Measurements from ENCODE around the gene MTHFSD. TPM values are rescaled to one million over a fixed set of nuclear protein-coding genes. Genes with fewer than 3 reads are reported as not detected.

Gene MTHFSD
- total RNA-seq, 1 experiment from 2014 or later, result 15.7 TPM

DNA sequence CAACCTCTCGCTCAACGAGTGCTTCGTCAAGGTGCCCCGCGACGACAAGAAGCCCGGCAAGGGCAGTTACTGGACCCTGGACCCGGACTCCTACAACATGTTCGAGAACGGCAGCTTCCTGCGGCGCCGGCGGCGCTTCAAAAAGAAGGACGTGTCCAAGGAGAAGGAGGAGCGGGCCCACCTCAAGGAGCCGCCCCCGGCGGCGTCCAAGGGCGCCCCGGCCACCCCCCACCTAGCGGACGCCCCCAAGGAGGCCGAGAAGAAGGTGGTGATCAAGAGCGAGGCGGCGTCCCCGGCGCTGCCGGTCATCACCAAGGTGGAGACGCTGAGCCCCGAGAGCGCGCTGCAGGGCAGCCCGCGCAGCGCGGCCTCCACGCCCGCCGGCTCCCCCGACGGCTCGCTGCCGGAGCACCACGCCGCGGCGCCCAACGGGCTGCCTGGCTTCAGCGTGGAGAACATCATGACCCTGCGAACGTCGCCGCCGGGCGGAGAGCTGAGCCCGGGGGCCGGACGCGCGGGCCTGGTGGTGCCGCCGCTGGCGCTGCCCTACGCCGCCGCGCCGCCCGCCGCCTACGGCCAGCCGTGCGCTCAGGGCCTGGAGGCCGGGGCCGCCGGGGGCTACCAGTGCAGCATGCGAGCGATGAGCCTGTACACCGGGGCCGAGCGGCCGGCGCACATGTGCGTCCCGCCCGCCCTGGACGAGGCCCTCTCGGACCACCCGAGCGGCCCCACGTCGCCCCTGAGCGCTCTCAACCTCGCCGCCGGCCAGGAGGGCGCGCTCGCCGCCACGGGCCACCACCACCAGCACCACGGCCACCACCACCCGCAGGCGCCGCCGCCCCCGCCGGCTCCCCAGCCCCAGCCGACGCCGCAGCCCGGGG, 12.9 kb upstream of the MTHFSD start:
- DNase-seq (ENCODE audit: low spot score) (peak; percentile 48), ATAC-seq (peak; percentile 9)
- ChIA-PET POLR2A (no interaction called here), CTCF (interaction anchor here (2.9 kb wide), 1 partner anchor 306 kb away, joined by 7 read pairs; no protein-coding TSS in a partner anchor)
- Mint-ChIP-seq H3K9me3 (no peaks in the 10 kb centered on the region), H3K4me1 (peaks cover 49% of the 10 kb centered on the region), H3K36me3 (no peaks in the 10 kb centered on the region), H3K27ac (no peak overlapping the region), H3K27me3 (ENCODE audit: low read depth) (peaks cover 94% of the 10 kb centered on the region), H3K4me3 (peak overlapping the region; percentile 61)
- TF ChIP-seq, protein P1, sequence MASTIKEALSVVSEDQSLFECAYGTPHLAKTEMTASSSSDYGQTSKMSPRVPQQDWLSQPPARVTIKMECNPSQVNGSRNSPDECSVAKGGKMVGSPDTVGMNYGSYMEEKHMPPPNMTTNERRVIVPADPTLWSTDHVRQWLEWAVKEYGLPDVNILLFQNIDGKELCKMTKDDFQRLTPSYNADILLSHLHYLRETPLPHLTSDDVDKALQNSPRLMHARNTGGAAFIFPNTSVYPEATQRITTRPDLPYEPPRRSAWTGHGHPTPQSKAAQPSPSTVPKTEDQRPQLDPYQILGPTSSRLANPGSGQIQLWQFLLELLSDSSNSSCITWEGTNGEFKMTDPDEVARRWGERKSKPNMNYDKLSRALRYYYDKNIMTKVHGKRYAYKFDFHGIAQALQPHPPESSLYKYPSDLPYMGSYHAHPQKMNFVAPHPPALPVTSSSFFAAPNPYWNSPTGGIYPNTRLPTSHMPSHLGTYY (CRISPR knock-in tag; IDR thresholded peaks at IDR 0.05), result no peak
- TF ChIP-seq, protein P2, sequence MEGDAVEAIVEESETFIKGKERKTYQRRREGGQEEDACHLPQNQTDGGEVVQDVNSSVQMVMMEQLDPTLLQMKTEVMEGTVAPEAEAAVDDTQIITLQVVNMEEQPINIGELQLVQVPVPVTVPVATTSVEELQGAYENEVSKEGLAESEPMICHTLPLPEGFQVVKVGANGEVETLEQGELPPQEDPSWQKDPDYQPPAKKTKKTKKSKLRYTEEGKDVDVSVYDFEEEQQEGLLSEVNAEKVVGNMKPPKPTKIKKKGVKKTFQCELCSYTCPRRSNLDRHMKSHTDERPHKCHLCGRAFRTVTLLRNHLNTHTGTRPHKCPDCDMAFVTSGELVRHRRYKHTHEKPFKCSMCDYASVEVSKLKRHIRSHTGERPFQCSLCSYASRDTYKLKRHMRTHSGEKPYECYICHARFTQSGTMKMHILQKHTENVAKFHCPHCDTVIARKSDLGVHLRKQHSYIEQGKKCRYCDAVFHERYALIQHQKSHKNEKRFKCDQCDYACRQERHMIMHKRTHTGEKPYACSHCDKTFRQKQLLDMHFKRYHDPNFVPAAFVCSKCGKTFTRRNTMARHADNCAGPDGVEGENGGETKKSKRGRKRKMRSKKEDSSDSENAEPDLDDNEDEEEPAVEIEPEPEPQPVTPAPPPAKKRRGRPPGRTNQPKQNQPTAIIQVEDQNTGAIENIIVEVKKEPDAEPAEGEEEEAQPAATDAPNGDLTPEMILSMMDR (IDR thresholded peaks at IDR 0.05), result no peak
- TF ChIP-seq ESRRA (CRISPR knock-in tag; IDR thresholded peaks at IDR 0.05; ENCODE audit: borderline replicate concordance) (no peak), SMAD3 (CRISPR knock-in tag; IDR thresholded peaks at IDR 0.05; ENCODE audit: borderline replicate concordance) (no peak), GTF2I (CRISPR knock-in tag; conservative IDR thresholded peaks at IDR 0.05) (no peak)
- TF ChIP-seq, protein P3, sequence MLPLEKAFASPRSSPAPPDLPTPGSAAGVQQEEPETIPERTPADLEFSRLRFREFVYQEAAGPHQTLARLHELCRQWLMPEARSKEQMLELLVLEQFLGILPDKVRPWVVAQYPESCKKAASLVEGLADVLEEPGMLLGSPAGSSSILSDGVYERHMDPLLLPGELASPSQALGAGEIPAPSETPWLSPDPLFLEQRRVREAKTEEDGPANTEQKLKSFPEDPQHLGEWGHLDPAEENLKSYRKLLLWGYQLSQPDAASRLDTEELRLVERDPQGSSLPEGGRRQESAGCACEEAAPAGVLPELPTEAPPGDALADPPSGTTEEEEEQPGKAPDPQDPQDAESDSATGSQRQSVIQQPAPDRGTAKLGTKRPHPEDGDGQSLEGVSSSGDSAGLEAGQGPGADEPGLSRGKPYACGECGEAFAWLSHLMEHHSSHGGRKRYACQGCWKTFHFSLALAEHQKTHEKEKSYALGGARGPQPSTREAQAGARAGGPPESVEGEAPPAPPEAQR (CRISPR knock-in tag; IDR thresholded peaks at IDR 0.05), result no peak
- TF ChIP-seq, protein P4, sequence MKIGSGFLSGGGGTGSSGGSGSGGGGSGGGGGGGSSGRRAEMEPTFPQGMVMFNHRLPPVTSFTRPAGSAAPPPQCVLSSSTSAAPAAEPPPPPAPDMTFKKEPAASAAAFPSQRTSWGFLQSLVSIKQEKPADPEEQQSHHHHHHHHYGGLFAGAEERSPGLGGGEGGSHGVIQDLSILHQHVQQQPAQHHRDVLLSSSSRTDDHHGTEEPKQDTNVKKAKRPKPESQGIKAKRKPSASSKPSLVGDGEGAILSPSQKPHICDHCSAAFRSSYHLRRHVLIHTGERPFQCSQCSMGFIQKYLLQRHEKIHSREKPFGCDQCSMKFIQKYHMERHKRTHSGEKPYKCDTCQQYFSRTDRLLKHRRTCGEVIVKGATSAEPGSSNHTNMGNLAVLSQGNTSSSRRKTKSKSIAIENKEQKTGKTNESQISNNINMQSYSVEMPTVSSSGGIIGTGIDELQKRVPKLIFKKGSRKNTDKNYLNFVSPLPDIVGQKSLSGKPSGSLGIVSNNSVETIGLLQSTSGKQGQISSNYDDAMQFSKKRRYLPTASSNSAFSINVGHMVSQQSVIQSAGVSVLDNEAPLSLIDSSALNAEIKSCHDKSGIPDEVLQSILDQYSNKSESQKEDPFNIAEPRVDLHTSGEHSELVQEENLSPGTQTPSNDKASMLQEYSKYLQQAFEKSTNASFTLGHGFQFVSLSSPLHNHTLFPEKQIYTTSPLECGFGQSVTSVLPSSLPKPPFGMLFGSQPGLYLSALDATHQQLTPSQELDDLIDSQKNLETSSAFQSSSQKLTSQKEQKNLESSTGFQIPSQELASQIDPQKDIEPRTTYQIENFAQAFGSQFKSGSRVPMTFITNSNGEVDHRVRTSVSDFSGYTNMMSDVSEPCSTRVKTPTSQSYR (CRISPR knock-in tag; IDR thresholded peaks at IDR 0.05), result no peak
- TF ChIP-seq, protein P5, sequence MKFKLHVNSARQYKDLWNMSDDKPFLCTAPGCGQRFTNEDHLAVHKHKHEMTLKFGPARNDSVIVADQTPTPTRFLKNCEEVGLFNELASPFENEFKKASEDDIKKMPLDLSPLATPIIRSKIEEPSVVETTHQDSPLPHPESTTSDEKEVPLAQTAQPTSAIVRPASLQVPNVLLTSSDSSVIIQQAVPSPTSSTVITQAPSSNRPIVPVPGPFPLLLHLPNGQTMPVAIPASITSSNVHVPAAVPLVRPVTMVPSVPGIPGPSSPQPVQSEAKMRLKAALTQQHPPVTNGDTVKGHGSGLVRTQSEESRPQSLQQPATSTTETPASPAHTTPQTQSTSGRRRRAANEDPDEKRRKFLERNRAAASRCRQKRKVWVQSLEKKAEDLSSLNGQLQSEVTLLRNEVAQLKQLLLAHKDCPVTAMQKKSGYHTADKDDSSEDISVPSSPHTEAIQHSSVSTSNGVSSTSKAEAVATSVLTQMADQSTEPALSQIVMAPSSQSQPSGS (CRISPR knock-in tag; IDR thresholded peaks at IDR 0.05; ENCODE audit: borderline replicate concordance, low read depth), result no peak

DNA sequence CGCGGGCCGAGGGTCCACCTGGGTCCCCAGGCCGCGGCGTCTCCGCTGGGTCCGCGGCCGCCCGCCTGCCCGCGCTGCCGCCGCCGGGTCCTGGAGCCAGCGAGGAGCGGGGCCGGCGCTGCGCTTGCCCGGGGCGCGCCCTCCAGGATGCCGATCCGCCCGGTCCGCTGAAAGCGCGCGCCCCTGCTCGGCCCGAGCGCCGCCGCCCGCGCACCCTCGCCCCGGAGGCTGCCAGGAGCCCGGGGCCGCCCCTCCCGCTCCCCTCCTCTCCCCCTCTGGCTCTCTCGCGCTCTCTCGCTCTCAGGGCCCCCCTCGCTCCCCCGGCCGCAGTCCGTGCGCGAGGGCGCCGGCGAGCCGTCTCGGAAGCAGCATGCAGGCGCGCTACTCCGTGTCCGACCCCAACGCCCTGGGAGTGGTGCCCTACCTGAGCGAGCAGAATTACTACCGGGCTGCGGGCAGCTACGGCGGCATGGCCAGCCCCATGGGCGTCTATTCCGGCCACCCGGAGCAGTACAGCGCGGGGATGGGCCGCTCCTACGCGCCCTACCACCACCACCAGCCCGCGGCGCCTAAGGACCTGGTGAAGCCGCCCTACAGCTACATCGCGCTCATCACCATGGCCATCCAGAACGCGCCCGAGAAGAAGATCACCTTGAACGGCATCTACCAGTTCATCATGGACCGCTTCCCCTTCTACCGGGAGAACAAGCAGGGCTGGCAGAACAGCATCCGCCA, 12.1 kb upstream of the MTHFSD start:
- H3K27ac Mint-ChIP-seq, result no peak overlapping the region
- DNase-seq (ENCODE audit: low spot score) (peak; percentile 53), ATAC-seq (peak; percentile 26)
- peak overlapping the region; percentile 61 for H3K4me3 Mint-ChIP-seq
- no peaks in the 10 kb centered on the region for H3K36me3 Mint-ChIP-seq
- ChIA-PET CTCF (interaction anchor here (1.3 to 2.9 kb wide), 3 partner anchors 307 to 712 kb away, joined by 3 to 7 read pairs (median 6); no protein-coding TSS in a partner anchor), POLR2A (no interaction called here)
- TF ChIP-seq SP1 (CRISPR knock-in tag; conservative IDR thresholded peaks at IDR 0.05) (peak; percentile 36; the same call in 1 of the 2 replicates), ZNF219 (CRISPR knock-in tag; IDR thresholded peaks at IDR 0.05; ENCODE audit: borderline replicate concordance) (no peak), ZNF423 (CRISPR knock-in tag; IDR thresholded peaks at IDR 0.05) (peak; percentile 33; the same call in 1 of the 2 replicates)
- TF ChIP-seq, protein P6, sequence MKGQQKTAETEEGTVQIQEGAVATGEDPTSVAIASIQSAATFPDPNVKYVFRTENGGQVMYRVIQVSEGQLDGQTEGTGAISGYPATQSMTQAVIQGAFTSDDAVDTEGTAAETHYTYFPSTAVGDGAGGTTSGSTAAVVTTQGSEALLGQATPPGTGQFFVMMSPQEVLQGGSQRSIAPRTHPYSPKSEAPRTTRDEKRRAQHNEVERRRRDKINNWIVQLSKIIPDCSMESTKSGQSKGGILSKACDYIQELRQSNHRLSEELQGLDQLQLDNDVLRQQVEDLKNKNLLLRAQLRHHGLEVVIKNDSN (CRISPR knock-in tag; IDR thresholded peaks at IDR 0.05), result no peak
- H3K9me3 Mint-ChIP-seq, result no peaks in the 10 kb centered on the region
- H3K27me3 Mint-ChIP-seq (ENCODE audit: low read depth), result peaks cover 94% of the 10 kb centered on the region
- peaks cover 41% of the 10 kb centered on the region for H3K4me1 Mint-ChIP-seq

Data from WTC11 (cell line).